ENCODE data around the gene PDGFRA. TPM values are rescaled to one million over a fixed set of nuclear protein-coding genes. Genes with fewer than 3 reads are reported as not detected.

Gene PDGFRA
- total RNA-seq, 1 experiment from 2014 or later = 6.8 TPM

DNA sequence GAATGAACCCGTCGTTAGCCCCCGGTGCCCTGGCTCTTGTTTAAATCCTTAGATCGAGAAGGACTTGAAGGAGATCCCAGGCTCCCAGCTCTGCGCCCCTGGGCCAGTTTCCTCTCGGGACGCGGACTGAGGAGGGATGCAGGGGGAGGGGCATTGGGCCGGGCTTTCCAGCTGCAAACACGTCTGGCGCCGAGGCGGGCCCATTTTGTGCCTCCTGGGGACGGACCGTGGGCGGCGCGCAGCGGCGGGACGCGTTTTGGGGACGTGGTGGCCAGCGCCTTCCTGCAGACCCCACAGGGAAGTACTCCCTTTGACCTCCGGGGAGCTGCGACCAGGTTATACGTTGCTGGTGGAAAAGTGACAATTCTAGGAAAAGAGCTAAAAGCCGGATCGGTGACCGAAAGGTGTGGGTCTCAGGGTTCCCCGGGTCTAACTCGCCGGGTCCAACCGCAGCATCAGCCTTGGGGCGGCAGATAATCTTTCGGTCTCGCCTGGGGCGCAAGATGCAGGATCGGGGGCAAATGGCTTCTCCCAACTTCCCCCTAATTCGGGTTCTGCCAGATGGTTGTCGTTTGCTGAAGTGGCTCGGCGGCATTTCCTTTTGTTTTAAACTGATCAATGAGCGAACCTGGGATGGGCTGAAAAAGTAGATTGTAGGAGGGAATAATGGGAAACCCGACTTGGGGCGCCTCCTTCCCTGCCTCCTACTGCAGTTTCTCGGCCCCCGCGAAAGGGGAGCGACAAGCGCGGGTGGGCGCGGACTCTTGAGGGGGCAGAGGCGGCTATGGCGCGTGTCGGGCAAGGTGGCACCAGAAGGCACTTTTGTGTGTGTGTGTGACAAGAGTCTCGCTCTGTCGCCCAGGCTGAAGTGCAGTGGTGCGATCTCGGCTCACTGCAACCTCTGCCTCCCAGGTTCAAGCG lies 2.9 kb downstream of the PDGFRA start:
- Histone ChIP-seq H2AFZ (ENCODE audit: low read length) (no peak overlapping the region), H4K5ac (ENCODE audit: insufficient read length, low read depth, low read length) (no peak overlapping the region)
- no CpG with 5 or more reads among the region's 63 CpGs for WGBS (ENCODE audit: extremely low coverage, insufficient read length, low lambda C conversion rate)

More for the DNA sequence above, 2.9 kb downstream of the PDGFRA start:
- DNase-seq = peak; percentile 49
- Histone ChIP-seq H2BK12ac (ENCODE audit: insufficient read length, low read depth, low read length) (no peak overlapping the region), H3K4ac (ENCODE audit: low read depth, low read length) (no peak overlapping the region), H3K23me2 (ENCODE audit: insufficient read length, low read depth, low read length, poor library complexity, severe bottlenecking) (peaks cover 35% of the 10 kb centered on the region), H2AK5ac (ENCODE audit: insufficient read length, low read length) (no peak overlapping the region), H3K9ac (ENCODE audit: extremely low read depth, insufficient read length, low read length) (no peak overlapping the region), H3K14ac (ENCODE audit: insufficient read depth, low read length) (no peak overlapping the region), H4K20me1 (ENCODE audit: control insufficient read depth, insufficient read depth, insufficient read length) (no peaks in the 10 kb centered on the region), H3K79me2 (ENCODE audit: insufficient read depth, low read length) (no peaks in the 10 kb centered on the region), H2BK20ac (ENCODE audit: low read depth, low read length, poor library complexity, severe bottlenecking) (no peak overlapping the region), H2BK15ac (ENCODE audit: low read depth, low read length) (no peak overlapping the region), H3K23ac (ENCODE audit: insufficient read length, low read depth, low read length) (no peak overlapping the region), H2BK5ac (ENCODE audit: insufficient read length, low read length) (no peak overlapping the region), H4K8ac (replicated peaks; ENCODE audit: insufficient read length, low read depth, low read length) (no peak overlapping the region), H3K18ac (ENCODE audit: insufficient read length, low read depth, low read length) (no peak overlapping the region), H3K27me3 (ENCODE audit: insufficient read depth, low read length) (peaks cover 46% of the 10 kb centered on the region), H3K9me3 (ENCODE audit: control insufficient read depth, low read depth, low read length) (no peaks in the 10 kb centered on the region), H3K4me2 (ENCODE audit: insufficient read depth, insufficient read length, low read length) (peak overlapping the region; percentile 71), H3K4me1 (ENCODE audit: insufficient read depth, low read length) (no peaks in the 10 kb centered on the region; the same call in 1 of the 2 replicates), H3K27ac (ENCODE audit: insufficient read length, low read depth, low read length) (no peak overlapping the region), H3K79me1 (ENCODE audit: insufficient read depth, low read depth, low read length, poor library complexity, severe bottlenecking) (no peaks in the 10 kb centered on the region), H3T11ph (ENCODE audit: low read length) (no peak overlapping the region), H4K91ac (ENCODE audit: insufficient read length, low read depth, low read length) (no peak overlapping the region), H2BK120ac (ENCODE audit: low read depth, low read length, poor library complexity, severe bottlenecking) (no peak overlapping the region), H3K56ac (ENCODE audit: insufficient read length, low read depth, low read length) (no peak overlapping the region)
- peaks cover 3 to 4% of the 10 kb centered on the region in 2 experiments; a peak in 3 of 5 replicates for H3K9me3 Mint-ChIP-seq
- peaks cover 93% of the 10 kb centered on the region for H3K27me3 Mint-ChIP-seq (ENCODE audit: low read depth)
- TF ChIP-seq CTCF (conservative IDR thresholded peaks at IDR 0.05) = no peak
- peaks cover 40 to 52% of the 10 kb centered on the region in 2 experiments for H3K4me1 Mint-ChIP-seq
- H3K4me3 Mint-ChIP-seq = peak overlapping the region; percentile 53 to 79
- H3K36me3 Mint-ChIP-seq (ENCODE audit: insufficient read depth in 1 of 3, low read depth in 3 of 3) = no peaks in the 10 kb centered on the region; a peak in 1 of 7 replicates
- H3K27ac Mint-ChIP-seq = no peak overlapping the region
